ENCODE measurements around the gene NRN1L. TPM values are rescaled to one million over a fixed set of nuclear protein-coding genes. Genes with fewer than 3 reads are reported as not detected.

NRN1L gene
- total and polyA plus RNA-seq, 2 of the 4 experiments (the other 2 are of a cell fraction) = 0.27 TPM; not detected in 1

DNA sequence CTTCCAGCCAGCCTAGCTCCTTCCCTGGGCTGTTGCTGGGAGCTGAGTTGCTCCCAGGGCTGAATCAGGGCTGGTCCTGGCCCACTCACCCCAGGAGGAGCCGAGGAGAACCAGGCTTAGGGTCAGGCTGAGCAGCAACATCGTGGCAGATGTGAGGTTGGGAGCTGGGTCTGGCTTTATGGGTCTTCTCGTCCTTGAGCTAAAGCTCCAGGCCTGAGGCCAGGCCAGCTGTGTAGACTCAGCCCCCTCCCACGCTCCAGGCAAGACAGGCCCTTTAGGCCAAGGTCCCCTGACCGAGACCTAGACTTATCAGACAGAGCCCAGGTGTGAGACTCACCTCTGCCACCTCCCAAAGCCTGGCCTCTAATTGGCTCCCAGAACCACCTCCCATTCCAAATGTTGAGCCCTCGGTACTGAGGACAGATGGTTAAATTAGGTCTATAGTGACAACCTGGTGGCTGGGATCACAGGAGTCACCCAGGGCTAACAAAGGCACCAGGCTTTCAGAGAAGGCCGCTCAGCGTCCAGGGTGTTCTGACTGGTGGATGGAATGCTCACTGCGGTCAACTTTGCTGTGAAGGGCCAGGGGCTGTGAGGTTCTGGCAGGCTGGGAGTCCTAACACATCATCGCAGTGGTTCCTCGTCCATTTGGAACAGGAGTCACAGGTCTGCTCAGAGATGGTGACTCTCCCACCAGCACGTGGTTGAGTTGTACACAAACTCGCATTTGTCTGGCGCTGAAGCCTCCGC lies 47.2 kb downstream of the NRN1L start, which contains the start of gene CTRL (continued):
- no peak for TF ChIP-seq CEBPB (IDR thresholded peaks at IDR 0.05; ENCODE audit: low read depth, low read length)

DNA sequence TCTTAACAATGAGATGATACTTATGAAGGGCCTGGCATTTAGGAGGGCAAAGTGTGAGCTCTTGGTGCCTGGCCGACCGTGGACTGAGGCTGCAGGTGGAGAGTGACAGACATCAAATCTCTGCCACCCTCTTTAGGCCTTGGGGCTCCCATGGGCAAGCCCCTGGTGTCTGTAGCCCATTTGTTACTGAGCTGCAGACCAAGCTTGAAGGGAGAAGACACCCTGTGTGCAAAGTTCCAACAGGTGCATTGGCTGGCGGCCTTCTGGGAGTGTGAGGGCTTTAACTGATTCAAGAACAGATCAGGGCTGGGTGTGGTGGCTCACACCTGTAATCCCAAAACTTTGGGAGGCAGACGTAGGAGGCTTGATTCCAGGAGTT lies 47.8 kb downstream of the NRN1L start:
- Histone ChIP-seq H4K5ac (ENCODE audit: low read depth, low read length) (no peak overlapping the region), H3K4me3 (ENCODE audit: insufficient read depth, low read depth, low read length) (no peak overlapping the region), H2AK5ac (ENCODE audit: low read depth, low read length) (no peak overlapping the region), H3K14ac (replicated peaks; ENCODE audit: low read depth, low read length) (no peak overlapping the region), H3K18ac (ENCODE audit: low read depth, low read length) (no peak overlapping the region), H2BK15ac (ENCODE audit: low read depth, low read length) (no peak overlapping the region), H3K4me1 (ENCODE audit: control insufficient read depth, insufficient read depth, low read length) (peaks cover 11% of the 10 kb centered on the region), H2BK5ac (ENCODE audit: low read depth, low read length, poor library complexity, severe bottlenecking) (no peak overlapping the region), H3K4ac (ENCODE audit: low read depth, low read length) (no peak overlapping the region), H3K9me3 (ENCODE audit: control insufficient read depth, insufficient read depth, low read length) (no peaks in the 10 kb centered on the region), H2BK120ac (ENCODE audit: low read depth, low read length) (no peak overlapping the region), H4K91ac (ENCODE audit: insufficient read depth, low read depth, low read length) (no peak overlapping the region), H3K56ac (ENCODE audit: extremely low read depth, insufficient read depth, low read length) (no peak overlapping the region), H3K9ac (ENCODE audit: low read depth, low read length) (no peak overlapping the region), H3K36me3 (ENCODE audit: control insufficient read depth, insufficient read depth, low read length) (peaks cover 21% of the 10 kb centered on the region), H3K23ac (ENCODE audit: low read depth, low read length) (no peak overlapping the region), H2AK9ac (replicated peaks; ENCODE audit: low read depth, low read length, poor library complexity) (no peak overlapping the region), H4K20me1 (ENCODE audit: insufficient read depth, low read length) (peaks cover 8% of the 10 kb centered on the region; the same call in 1 of the 2 replicates), H3K9me1 (ENCODE audit: insufficient read depth, low read length) (peaks cover 12% of the 10 kb centered on the region), H4K8ac (ENCODE audit: low read depth in 2 of 2, low read length in 2 of 2) (no peak overlapping the region), H3K27ac (ENCODE audit: insufficient read depth, low read length) (no peak overlapping the region), H3K27me3 (ENCODE audit: control insufficient read depth, insufficient read depth, low read length) (no peaks in the 10 kb centered on the region), H3K4me2 (ENCODE audit: low read depth, low read length) (no peak overlapping the region), H3K79me1 (ENCODE audit: low read depth in 1 of 2, low read length in 2 of 2) (peaks cover 9 to 32% of the 10 kb centered on the region in 2 experiments; a peak in 3 of 4 replicates), H2BK20ac (ENCODE audit: low read depth, low read length) (no peak overlapping the region), H2AFZ (replicated peaks; ENCODE audit: low read length, poor library complexity) (no peak overlapping the region)
- ChIA-PET CTCF (no interaction called here), POLR2A (ENCODE audit: unreplicated experiment) (no interaction called here)
- dilution Hi-C loops (cut with HindIII; ENCODE audit: low sequenced_read_pairs, unreplicated experiment) (no loop called here), intact Hi-C loops (cut with micrococcal nuclease) (no loop called here), in situ Hi-C loops (cut with MboI; ENCODE audit: low sequenced_read_pairs) (loop anchor here (25.0 kb wide), 1 partner anchor 395 kb away; the partner anchor contains the start of gene RIPOR1)
- no TSS peak for BruUV-seq (replicated peaks)
- no CpG with 5 or more reads among the region's 4 CpGs for WGBS, 2 experiments (ENCODE audit: extremely low coverage in 2 of 2, insufficient read length in 1 of 2)
- DNase-seq (no peak), ATAC-seq (ENCODE audit: low read depth) (no peak)
- no peak for TF ChIP-seq RAD21 (IDR thresholded peaks at IDR 0.05; ENCODE audit: low read length)
- no peak for TF ChIP-seq POLR2A (IDR thresholded peaks at IDR 0.05; ENCODE audit: low read depth, low read length)
- TF ChIP-seq NFE2L2 (IDR thresholded peaks at IDR 0.05; ENCODE audit: low read depth, low read length) = no peak
- no peak for TF ChIP-seq CEBPB (IDR thresholded peaks at IDR 0.05; ENCODE audit: low read depth, low read length)
- no peak for TF ChIP-seq MAZ (IDR thresholded peaks at IDR 0.05; ENCODE audit: borderline replicate concordance, low read depth, low read length)
- no peak for TF ChIP-seq RCOR1 (IDR thresholded peaks at IDR 0.05; ENCODE audit: insufficient replicate concordance, low read length)
- TF ChIP-seq MAFK (IDR thresholded peaks at IDR 0.05; ENCODE audit: low read depth, low read length) = no peak
- TF ChIP-seq BHLHE40 (IDR thresholded peaks at IDR 0.05; ENCODE audit: low read depth, low read length) = no peak
- no peak for TF ChIP-seq FOS (IDR thresholded peaks at IDR 0.05; ENCODE audit: low read depth, low read length)
- TF ChIP-seq SMC3 (IDR thresholded peaks at IDR 0.05; ENCODE audit: low read depth, low read length) = no peak
- TF ChIP-seq, protein P1, sequence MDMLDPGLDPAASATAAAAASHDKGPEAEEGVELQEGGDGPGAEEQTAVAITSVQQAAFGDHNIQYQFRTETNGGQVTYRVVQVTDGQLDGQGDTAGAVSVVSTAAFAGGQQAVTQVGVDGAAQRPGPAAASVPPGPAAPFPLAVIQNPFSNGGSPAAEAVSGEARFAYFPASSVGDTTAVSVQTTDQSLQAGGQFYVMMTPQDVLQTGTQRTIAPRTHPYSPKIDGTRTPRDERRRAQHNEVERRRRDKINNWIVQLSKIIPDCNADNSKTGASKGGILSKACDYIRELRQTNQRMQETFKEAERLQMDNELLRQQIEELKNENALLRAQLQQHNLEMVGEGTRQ (IDR thresholded peaks at IDR 0.05; ENCODE audit: low read depth, low read length) = no peak
- TF ChIP-seq, protein P2, sequence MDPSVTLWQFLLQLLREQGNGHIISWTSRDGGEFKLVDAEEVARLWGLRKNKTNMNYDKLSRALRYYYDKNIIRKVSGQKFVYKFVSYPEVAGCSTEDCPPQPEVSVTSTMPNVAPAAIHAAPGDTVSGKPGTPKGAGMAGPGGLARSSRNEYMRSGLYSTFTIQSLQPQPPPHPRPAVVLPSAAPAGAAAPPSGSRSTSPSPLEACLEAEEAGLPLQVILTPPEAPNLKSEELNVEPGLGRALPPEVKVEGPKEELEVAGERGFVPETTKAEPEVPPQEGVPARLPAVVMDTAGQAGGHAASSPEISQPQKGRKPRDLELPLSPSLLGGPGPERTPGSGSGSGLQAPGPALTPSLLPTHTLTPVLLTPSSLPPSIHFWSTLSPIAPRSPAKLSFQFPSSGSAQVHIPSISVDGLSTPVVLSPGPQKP (IDR thresholded peaks at IDR 0.05; ENCODE audit: borderline replicate concordance, low read depth, low read length) = no peak
- TF ChIP-seq, protein P3, sequence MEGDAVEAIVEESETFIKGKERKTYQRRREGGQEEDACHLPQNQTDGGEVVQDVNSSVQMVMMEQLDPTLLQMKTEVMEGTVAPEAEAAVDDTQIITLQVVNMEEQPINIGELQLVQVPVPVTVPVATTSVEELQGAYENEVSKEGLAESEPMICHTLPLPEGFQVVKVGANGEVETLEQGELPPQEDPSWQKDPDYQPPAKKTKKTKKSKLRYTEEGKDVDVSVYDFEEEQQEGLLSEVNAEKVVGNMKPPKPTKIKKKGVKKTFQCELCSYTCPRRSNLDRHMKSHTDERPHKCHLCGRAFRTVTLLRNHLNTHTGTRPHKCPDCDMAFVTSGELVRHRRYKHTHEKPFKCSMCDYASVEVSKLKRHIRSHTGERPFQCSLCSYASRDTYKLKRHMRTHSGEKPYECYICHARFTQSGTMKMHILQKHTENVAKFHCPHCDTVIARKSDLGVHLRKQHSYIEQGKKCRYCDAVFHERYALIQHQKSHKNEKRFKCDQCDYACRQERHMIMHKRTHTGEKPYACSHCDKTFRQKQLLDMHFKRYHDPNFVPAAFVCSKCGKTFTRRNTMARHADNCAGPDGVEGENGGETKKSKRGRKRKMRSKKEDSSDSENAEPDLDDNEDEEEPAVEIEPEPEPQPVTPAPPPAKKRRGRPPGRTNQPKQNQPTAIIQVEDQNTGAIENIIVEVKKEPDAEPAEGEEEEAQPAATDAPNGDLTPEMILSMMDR (conservative IDR thresholded peaks at IDR 0.05; ENCODE audit: low read depth, low read length) = no peak
